HTERT RPE-1 (cell line): ENCODE results near the gene DYNC2LI1.

Experiments
- in situ Hi-C: fragments of 300-500 bp; cut with MboI; formaldehyde crosslinking; loops from 4 replicates; pipeline ENCODE4 v1.14.3; 2020; ENCODE audit warnings: low sequenced_read_pairs

Gene DYNC2LI1

DNA sequence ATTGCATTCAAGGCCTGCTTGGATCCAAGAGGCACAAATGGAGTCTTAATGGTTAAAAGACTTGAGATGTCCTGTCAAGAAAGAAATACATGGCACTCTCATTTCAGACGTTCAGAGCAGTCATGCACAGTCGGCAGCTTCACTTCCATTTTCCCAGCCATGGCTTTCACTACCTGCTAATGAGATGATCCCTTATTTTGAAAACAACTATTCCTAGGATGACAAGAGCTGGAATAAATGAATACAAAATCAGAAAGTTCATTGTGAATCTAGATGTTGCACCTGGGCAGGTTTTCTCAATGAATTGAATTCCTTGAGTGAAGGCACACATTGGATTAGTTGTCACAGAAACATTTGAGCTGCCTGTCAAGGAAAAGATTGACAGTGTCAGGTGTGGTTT lies 39.1 kb downstream of the DYNC2LI1 start:
- in situ Hi-C loops: no loop called here

DNA sequence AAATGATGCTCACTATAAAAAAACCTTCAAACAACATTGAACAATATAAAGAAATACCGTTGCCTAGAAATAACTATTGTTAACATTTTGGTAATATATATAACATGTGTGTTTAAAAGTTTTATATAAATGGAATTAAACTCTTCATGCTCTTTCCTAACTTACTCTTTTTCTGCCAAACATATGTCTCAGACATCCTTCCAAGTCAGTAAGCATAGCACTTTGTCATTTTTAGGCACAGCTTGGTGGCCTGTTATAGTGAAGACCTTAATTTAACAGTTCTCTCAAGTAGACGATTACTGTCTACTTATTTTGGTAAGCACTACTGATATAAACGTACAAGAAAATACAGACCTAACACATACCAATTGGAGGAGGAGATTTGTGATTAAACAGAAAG lies 40.9 kb downstream of the DYNC2LI1 start:
- in situ Hi-C loops: no loop called here

DNA sequence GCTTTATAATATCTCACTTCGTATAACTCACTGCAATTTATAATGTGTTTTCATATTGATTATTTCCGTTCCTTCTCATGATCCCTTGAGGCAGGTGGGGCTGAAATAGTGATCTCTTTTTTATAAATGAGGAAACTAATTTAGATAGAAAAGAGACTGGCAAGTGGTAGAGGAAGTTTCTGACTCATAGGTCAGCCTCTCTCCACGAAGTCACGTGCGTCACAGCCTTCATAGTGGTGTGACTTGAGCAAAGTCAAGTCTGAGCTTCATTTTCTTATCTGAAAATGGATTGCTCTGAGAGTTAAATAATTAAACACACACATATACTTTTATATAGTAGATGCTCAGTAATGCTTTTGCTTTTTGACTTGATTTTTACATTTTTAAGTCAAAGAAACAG lies 44.9 kb downstream of the DYNC2LI1 start:
- in situ Hi-C loops: no loop called here

DNA sequence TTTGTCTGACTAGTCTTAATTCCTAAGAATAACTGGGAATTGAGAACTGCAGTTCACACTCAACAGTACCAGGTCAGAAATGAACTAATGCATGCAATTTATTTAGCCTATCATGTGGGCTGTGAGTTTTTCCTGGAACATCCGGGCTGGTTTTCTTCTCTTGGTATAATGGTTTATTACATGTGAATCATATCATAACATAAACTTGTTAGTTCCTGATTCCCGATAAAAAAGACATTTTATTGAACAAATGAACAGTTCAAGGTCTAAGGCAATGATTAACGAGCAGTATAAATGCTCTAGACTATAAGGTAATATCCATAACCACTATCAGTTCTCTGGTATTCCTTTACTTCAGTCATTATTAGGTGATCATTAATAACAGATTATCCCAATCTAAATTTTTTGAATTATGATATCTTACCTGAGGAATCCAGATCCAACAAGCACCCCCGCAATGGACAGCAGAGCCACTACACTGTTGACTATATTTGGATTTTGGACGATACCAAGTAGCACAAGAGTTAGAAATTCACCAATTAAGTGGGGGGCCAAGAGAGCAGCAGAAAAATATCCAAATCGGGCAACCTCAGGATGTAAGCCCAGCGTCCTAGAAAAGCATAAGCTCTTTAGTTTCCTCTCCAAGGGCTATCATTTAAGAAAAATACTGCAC lies 45.8 kb downstream of the DYNC2LI1 start:
- in situ Hi-C loops: no loop called here

DNA sequence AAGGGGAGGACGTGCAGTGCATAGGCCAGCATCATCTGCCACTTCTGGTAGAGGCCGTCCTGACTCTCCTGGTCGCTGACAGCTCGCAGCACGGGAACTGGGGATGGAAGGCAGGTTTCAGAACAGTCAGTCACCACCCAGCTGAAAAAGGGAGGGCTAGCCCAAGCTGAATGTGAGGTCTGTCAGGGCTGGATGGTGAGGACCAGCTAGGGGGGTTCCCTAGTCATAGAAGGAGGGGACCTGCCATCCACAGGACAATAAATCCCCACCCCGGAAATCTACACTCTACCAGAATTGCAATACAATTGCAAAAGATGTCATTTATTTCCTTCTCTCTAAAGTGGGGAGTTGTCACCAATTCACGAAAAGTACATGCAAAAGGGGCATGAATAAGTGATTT lies 49.0 kb downstream of the DYNC2LI1 start:
- in situ Hi-C loops: no loop called here

DNA sequence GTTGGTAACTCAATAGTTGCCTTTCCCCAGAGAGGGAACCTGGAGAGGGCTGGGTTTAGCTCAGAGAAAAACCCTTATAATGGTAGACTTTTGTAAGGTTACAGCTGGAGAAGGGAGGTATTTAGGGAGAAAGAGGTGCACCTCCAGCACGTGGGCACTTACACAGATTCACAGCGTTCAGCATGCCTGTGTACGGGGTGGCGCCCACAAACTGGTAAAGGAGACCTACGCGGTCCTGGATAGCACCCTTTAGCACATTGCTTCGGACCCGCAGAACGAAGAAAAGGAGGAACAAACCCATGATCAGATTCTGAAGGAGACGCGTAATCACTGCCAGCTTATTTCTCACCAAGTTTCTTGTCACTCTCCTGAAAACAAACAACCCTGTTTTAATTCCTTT lies 49.9 kb downstream of the DYNC2LI1 start:
- in situ Hi-C loops: no loop called here

DNA sequence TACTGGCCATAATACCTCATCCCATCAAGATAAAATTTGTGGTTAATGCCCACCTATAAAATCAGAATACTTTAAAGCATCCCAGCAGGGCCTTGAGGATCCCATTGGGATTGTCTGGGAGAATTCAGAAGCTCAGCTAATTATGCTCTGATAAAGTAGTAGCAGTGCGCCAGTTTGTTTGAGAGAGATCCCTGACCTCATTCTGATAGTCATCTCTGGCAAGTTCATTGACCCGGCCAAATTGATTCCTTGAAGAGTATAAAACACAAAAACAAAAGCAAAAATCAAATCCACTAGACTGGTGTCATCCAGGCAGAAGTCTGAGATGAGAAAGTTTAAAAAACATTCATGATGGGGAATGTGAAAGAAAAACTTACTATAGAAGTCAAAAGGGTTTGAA lies 50.7 kb downstream of the DYNC2LI1 start:
- in situ Hi-C loops: no loop called here

DNA sequence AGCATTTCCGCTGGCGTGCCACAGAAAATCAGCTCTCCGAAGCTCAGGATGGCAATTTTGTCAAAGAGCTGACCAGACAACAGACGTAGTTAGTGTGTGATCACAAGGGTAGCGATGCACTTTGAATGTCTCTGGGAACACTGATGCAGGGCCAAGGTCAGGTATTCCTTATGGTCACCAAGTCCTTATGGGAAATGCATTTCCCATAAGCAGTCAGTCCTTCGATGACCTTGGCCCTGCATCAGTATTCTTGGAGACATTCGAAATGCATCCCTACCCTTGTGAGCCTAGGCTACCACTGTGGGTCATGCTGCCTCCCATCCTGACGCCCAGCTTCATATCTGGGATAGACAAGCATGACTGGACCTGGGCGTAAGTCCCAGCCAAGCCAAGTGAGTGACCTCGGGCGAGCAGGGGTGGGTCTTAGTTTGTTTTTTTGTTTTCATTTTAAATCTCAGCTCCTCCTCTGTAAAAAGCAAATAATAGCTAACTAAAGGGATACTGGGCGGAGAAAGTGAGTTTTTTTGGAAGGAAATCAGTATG lies 51.2 kb downstream of the DYNC2LI1 start:
- in situ Hi-C loops: no loop called here

DNA sequence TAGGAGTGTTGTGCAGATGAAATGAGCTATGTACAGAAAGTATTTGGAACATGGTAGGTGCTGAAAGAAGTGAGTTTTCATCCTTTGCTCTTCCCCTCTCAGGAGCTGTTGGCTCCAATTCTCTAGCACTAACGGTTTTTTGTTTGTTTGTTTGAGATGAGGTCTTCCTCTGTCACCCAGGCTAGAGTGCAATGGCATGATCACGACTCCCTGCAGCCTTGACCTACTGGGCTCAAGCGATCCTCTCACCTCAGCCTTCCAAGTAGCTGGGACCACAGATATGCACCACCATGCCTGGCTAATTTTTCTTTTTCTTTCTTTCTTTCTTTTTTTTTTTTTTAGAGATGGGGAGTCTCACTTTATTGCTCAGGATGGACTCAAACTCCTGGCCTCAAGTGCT lies 52.0 kb downstream of the DYNC2LI1 start:
- in situ Hi-C loops: no loop called here

DNA sequence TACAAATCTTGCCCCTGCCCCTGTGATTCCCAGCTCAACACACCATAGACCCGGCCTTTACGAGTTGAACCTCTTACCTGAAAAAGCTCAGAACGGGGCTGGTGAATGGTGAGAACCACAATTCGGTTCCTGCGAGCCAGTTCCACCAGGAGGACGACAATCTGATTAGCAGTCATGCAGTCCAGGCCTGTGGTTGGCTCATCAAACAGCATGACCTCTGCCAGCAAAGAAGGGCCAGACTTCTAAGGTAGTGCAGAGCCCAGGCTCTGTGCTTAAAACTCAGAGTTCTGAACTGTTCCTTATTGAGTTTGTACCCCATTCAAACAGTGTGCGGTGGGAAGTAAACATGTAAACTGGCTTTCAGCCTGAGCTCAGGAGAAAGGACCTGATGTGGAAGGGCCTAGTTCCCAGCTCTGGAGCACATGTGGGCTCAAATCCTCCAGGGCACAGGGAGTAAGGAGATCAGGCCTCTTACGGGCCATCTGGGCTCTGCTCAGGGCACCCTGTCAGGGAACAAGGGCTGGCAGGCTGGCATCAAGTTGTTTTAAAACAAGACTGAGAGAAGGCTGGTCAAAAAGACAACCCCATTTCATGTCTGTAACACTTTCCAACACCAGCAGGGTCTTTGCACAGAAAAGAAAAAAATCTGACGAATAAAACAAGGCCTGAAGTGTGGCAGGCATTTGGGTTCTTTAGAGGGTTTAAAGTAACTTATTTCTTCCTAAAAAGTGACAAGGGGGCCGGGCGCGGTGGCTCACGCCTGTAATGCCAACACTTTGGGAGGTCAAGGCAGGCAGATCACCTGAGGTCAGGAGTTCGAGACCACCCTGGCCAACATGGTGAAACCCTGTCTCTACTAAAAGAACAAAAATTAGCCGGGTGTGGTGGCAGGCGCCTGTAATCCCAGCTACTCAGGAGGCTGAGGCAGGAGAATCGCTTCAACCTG lies 52.7 kb downstream of the DYNC2LI1 start:
- in situ Hi-C loops: no loop called here

DNA sequence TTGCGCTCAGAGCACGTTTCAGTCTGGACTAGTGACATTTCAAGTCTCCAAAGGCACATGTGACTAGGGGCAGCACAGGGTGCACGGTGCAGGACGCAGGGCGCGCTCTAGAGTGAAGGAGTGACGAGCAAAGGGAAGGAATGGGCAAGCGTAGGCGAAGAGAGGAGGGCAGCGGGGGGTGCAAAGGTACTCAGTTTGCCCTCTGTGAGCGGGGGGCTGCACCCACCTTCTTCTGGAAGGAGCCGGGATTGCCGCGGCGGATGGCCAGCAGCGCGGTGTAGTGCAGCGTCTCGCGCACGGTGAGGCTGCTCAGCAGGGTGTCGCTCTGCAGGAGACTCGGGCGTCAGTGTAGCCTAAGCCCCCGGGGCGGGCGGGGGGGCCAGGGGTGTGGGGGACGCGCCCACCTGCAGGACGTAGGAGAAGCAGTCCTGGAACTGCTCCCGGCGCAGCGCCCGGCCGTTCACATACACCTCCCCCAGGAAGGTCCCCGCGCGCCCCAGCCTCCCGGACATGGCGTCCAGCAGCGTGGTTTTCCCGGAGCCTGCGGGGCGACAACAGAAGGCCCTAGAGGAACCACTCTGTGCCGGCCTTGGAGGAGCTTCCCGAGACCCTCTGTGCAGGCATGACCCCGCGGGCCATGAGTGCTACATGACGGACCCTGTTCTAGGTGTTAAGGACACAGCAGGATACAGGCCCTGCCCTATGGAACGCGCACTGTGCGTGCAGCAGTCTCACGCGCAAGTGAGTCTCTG lies 57.9 kb downstream of the DYNC2LI1 start:
- in situ Hi-C loops: no loop called here

DNA sequence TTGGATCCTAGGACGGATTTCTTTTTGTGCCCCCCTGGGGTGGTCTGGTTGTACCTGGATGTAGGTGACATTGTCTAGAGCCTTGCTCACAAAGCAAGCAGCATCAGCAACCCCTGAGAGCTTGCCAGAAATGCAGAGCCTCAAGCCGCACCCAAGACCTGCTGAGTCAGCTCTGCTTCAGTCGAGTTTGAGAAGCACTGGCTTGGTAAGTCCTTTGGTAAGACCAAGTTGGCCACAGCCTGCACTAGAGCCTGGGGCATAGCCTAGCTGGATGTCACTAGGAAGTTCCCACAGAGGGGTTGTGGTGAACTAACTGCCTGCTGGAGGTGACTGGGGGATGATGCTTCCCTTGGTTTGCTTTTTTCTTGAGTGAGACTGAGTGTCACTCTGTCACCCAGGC lies 58.6 kb downstream of the DYNC2LI1 start:
- in situ Hi-C loops: no loop called here

DNA sequence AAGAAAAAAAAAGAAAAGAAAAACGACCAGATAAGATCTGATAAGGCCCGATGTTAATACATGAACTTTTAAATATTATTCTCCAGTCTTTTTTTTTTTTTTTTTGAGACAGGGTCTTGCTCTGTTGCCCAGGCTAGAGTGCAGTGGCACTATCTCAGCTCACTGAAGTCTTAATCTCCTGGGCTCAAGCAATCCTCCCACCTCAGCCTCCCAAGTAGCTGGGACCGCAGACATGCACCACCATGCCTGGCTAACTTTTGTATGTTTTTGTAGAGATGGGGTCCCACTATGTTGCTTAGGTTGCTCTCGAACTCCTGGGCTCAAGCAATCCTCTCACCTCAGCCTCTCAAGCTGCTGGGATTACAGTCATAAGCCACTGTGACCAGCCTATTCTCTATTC lies 63.2 kb downstream of the DYNC2LI1 start:
- in situ Hi-C loops: no loop called here

DNA sequence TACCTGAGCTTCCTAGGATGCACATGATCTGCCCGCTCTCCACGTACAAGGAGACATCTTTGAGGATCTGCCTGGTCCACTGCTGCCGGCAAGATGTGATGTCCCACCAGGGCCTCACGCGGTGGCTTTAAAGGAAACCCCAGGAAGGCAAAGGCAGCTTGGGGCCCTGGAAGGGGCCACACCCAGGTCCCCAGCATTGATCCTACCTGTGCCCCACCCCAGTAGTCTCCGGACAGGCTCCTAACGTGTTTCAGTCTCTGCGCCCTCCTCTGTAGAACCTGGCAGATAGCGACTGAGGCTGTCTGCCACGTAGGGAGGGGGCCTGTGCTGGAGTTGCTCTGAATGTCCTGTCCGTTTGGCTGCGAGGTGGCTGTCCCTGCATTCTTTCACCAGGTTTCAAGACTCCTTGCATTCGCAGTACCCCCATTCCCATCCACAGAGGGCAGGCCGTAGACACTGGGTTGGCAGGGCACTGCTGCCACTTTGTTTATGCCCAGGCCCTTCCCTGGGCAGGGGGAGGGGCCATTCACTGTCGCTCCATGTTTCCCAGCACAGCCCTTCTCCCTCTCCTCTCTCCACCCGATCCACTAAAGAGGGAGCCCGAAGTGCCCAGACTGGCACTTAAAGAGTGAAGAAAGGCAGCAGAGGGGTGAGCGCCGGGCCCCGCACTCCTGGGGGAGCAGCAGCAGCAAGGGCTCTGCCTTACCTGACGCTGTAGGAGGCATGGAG lies 64.2 kb downstream of the DYNC2LI1 start:
- in situ Hi-C loops: no loop called here

DNA sequence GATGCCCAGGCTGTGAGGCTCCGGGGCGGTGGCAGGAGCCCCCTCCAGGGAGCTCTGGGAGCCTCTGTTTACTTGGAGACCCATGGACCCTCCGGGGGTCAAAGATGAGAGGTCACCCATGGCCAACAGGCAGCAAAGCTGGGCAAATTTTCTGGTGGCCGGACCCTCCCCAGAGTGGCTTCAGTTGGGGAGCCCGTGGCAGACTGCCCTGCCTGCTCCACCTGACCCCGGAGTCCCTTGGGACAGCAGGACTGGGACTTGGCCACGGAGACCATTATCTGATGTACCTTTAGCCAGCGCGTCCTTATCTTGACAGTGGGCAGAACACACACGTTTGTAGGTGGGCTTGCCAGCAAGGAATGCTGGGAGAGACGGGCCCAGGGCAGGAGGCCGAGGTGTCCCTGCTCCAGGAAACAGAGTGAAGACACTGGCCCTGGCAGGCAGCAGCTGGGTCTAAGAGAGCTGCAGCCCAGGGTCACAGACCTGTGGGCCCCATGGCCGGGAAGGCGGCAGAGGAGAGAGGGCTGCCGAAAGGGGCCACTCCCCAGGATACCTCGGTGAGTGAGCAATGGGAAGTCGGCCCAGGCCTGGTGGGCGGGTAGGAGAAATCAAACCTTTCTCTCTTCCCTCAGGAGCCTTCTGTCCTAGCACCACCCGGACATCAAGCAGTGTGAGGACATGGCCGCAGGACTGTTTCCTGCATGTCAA lies 64.9 kb downstream of the DYNC2LI1 start, which contains the start of the genes ABCG5 and ABCG8:
TSS of gene ABCG5 (minus strand) at position 280 of the 708 bp plus-strand sequence. CDS start at position 120, 160 bp downstream.
TSS of gene ABCG8 (plus strand) at position 412 of the 708 bp plus-strand sequence. CDS start at position 495, 83 bp downstream.
- in situ Hi-C loops: no loop called here

DNA sequence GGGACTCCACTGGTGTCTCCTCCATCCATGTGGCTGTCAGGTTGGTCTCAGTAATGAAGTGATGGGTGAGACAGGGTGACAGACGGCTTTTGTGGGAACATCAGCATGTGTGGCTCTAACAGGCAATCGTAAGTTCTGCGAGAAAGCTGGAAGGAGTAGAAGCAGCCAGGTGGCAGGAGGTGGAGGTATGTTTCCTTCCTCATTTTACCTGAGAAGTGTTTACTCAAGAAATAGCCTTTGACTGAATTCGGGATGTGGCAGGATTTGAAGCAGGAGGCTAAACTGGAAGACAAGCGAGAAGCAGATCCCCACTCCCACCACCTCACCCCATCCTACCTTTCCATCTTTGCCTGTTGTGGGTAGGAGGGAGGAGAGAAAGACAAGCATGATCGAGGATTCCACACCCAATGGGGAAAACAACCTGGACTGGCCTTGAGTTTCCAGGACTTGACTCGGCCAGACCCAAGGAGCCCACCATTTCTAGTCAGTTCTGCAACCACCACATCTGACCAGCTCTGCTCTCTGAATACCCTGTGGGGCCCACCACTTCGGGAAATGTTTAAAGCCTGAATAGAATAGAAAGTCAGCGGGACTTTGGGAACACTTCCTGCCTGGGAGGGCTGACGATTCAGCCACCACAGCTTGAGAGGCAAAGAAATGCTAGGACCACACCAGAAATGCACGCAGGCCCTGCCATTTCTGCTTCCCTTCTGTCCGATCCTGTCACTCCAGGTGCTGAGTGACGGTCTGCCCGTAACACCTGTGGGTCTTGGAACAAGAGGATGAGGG lies 66.1 kb downstream of the DYNC2LI1 start:
- in situ Hi-C loops: no loop called here

DNA sequence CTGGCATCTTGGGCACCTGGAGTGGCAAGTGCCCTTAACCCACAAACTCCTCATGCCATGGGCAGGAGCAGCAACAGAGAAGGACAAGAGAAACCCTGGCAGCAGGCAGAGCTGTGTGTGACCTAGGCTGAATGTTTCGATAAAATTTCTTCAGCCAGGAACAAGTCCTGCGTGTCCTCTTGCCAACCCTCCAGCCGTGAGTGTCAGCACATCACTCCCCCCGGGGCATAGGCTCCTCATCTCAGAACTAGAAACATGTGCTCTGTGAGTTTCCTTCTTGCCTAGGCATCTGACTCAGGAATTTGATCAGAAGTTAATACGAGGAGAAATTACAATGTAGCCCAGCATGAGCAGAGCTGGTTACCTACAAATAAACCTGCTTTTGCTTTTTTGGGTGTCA lies 67.1 kb downstream of the DYNC2LI1 start:
- in situ Hi-C loops: no loop called here

DNA sequence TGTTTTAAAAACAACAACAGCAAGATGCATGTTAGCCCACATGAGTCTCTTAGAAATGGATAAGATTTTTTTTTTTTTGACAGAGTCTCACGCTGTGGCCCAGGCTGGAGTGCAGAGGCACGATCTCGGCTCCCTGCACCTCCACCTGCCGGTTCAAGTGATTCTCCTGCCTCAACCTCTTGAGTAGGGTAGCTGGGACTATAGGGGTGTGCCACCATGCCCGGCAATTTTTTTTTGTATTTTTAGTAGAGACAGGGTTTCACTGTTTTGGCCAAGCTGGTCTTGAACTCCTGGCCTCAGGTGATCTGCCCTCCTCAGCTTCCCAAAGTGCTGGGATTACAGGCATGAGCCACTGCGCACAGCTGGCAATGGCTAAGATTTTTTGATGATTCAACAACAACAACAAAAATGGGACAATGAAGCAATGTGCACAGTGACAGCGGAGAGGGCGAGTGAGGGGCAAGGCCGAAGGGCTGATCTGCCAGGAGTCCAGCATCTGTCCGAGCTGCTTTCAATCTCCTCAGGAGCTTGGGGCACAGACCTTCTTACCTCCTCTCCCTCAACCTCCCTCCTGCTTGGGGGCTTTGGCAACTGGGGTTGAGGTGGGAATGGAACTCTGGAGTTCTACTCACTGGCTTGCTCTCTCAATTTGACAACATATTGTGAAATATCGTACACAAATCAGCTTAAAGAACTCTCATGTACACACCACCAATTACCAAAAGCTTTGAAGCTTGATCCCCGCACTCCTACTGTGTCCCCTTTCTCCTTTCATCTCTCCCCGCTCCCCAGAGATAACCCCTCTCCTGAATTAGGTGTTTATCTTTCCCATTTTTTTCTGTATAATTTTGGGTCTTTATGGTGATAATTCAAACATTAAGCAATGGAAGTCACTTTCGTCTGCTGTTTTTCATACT lies 68.4 kb downstream of the DYNC2LI1 start:
- in situ Hi-C loops: no loop called here
